Keratinocyte (primary cell): ENCODE measurements around the gene FHAD1. TPM values are rescaled to one million over a fixed set of nuclear protein-coding genes. Genes with fewer than 3 reads are reported as not detected.
"Not testable (repeated sequence)": the region's sequence is repeated elsewhere in the genome, so short reads cannot be mapped to it uniquely, and the experiment has no call there.

Source experiments
- DNase-seq: peaks from one replicate; pipeline ENCODE4 v3.0.0-alpha.2; 2011; ENCODE audit warnings: low read depth, missing footprints, low spot score
- FAIRE-seq: peaks from 2 replicates; lab custom pipeline; 2011; peaks lifted over from hg19 to GRCh38; lab: Jason Lieb, UNC
- H2AFZ ChIP-seq: 2 replicates; pipeline ENCODE4 v1.6.0; 2012; ENCODE audit warnings: low read length, control low read depth, inconsistent platforms; ENCODE audit not compliant: control insufficient read depth
- H3K27ac ChIP-seq: 2 replicates; pipeline ENCODE4 v1.5.1; 2011; ENCODE audit warnings: low read length; ENCODE audit not compliant: control insufficient read depth, insufficient read depth
- H3K27me3 ChIP-seq: 3 replicates; pipeline ENCODE4 v1.6.0; 2011; ENCODE audit warnings: low read length; ENCODE audit not compliant: control insufficient read depth, insufficient read depth; ENCODE audit errors: extremely low read depth
- H3K36me3 ChIP-seq, 2 experiments: 2 replicates in 1 of 2; 3 replicates in 1 of 2; pipeline ENCODE4 v1.5.1; 2011; ENCODE audit warnings: low read length in 2 of 2, mild to moderate bottlenecking in 1 of 2; ENCODE audit not compliant: control insufficient read depth in 2 of 2, insufficient read depth in 2 of 2; ENCODE audit errors: extremely low read depth in 1 of 2
- H3K4me1 ChIP-seq: 3 replicates; pipeline ENCODE4 v1.5.1; 2011; ENCODE audit warnings: low read length; ENCODE audit not compliant: control insufficient read depth, insufficient read depth; ENCODE audit errors: extremely low read depth
- H3K4me2 ChIP-seq: 3 replicates; pipeline ENCODE4 v1.6.0; 2011; ENCODE audit warnings: low read depth, low read length; ENCODE audit not compliant: control insufficient read depth, insufficient read depth; ENCODE audit errors: extremely low read depth
- H3K4me3 ChIP-seq, 3 experiments: fragments of 200-600 bp in 1 of 3; sonication (generic) in 1 of 3; 2 replicates in 2 of 3; 3 replicates in 1 of 3; pipeline ENCODE4 v1.5.1; 2011 to 2016; ENCODE audit warnings: low read length in 3 of 3, mild to moderate bottlenecking in 3 of 3, control low read depth in 2 of 3, inconsistent platforms in 1 of 3, low read depth in 1 of 3, mixed read lengths in 1 of 3, mixed run types in 1 of 3, moderate library complexity in 1 of 3; ENCODE audit not compliant: control insufficient read depth in 2 of 3, insufficient read depth in 2 of 3; ENCODE audit errors: extremely low read depth in 1 of 3
- H3K79me2 ChIP-seq: 2 replicates; pipeline ENCODE4 v1.6.0; 2012; ENCODE audit warnings: low read length; ENCODE audit not compliant: control insufficient read depth, insufficient read depth
- H3K9ac ChIP-seq: 3 replicates; pipeline ENCODE4 v1.6.0; 2011; ENCODE audit warnings: low read length; ENCODE audit not compliant: control insufficient read depth, insufficient read depth; ENCODE audit errors: extremely low read depth
- H3K9me1 ChIP-seq: 3 replicates; pipeline ENCODE4 v1.6.0; 2011; ENCODE audit warnings: low read length; ENCODE audit not compliant: control insufficient read depth, insufficient read depth; ENCODE audit errors: extremely low read depth
- H3K9me3 ChIP-seq: 2 replicates; pipeline ENCODE4 v1.5.1; 2012; ENCODE audit warnings: low read depth, low read length; ENCODE audit not compliant: control insufficient read depth
- H4K20me1 ChIP-seq: 3 replicates; pipeline ENCODE4 v1.6.0; 2011; ENCODE audit warnings: low read length; ENCODE audit not compliant: control insufficient read depth, insufficient read depth; ENCODE audit errors: extremely low read depth
- CTCF ChIP-seq, 3 experiments: IDR thresholded peaks in 1 of 3; conservative IDR thresholded peaks in 1 of 3; optimal IDR thresholded peaks in 1 of 3; 2 replicates in 2 of 3; 3 replicates in 1 of 3; pipeline versions ENCODE3 to v1.5.1; 2011; ENCODE audit warnings: low read length in 3 of 3, mild to moderate bottlenecking in 3 of 3, moderate library complexity in 2 of 3, control low read depth in 1 of 3, inconsistent platforms in 1 of 3; ENCODE audit not compliant: insufficient read depth in 2 of 3; ENCODE audit errors: extremely low read depth in 1 of 3
- EZH2 ChIP-seq: IDR thresholded peaks from one replicate; pipeline ENCODE4 v1.6.1; 2012; ENCODE audit warnings: inconsistent platforms, mild to moderate bottlenecking, low read length, moderate library complexity
- dilution Hi-C: fragments of 300-500 bp; cut with MboI; formaldehyde crosslinking; loops from one replicate; pipeline ENCODE4 v1.7.0; 2020; ENCODE audit warnings: low sequenced_read_pairs; ENCODE audit not compliant: extremely low pct_ligation_motif_present
- polyA plus RNA-seq, 5 experiments: library from polyadenylated mRNA; depleted of rRNA in 3 of 5; stranded (reverse) in 3 of 5; stranded (forward) in 1 of 5; unstranded in 1 of 5; fragments of >200 nt; gene quantifications; 1 replicate in 1 of 5; 2 replicates in 3 of 5; 3 replicates in 1 of 5; pipeline versions ENCODE4 v1.2.1 to v1.2.3, GENCODE V29; 2011 to 2012; ENCODE audit warnings: missing spikeins in 2 of 5, low read depth in 1 of 5, low replicate concordance in 1 of 5

FHAD1 gene
- polyA plus RNA-seq, 1 donor (not counting 4 experiments of a cell fraction or from before 2014, with no cell fraction given), result 0.09 TPM

DNA sequence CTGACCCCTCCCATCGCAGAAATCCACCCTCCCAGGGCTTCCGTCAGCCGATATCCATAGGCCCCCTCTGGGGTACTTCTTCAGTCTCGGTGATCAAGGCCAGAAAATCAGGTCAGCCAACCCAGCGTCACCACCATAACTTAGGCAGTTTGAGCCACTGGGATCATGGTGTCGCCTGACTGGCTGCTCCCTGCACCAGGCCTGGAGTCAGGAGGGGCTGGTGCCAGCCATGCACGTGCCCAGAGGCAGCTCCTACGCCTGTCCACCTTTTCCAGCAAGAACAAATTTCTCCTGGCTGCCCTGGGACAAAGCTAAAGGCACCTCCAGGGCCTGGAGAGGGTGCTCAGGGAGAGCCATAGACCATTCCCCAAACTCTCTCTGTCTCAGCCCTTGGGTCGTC is 186.4 kb downstream of the FHAD1 start:
- Histone ChIP-seq H3K4me2 (no peak overlapping the region), H4K20me1 (peaks cover 3% of the 10 kb centered on the region), H3K9me1 (no peaks in the 10 kb centered on the region), H3K27ac (no peak overlapping the region), H2AFZ (no peak overlapping the region), H3K79me2 (no peaks in the 10 kb centered on the region), H3K9ac (no peak overlapping the region), H3K4me1 (peaks cover 6% of the 10 kb centered on the region), H3K9me3 (no peaks in the 10 kb centered on the region), H3K36me3 (peaks cover 4 to 15% of the 10 kb centered on the region in 2 experiments), H3K27me3 (no peaks in the 10 kb centered on the region), H3K4me3 (no peak overlapping the region)
- no peak for TF ChIP-seq CTCF (optimal IDR thresholded peaks at IDR 0.05 in 1 of 3, IDR thresholded peaks at IDR 0.05 in 1 of 3, conservative IDR thresholded peaks at IDR 0.05 in 1 of 3; ENCODE audit: extremely low read depth in 1 of 3, insufficient read depth in 2 of 3, low read length in 3 of 3)
- no peak for TF ChIP-seq EZH2
- DNase-seq (no peak), FAIRE-seq (no peak)
- dilution Hi-C loops, result no loop called here

GRCh38 chr1:15434739-15435138 is 187.7 kb downstream of the FHAD1 start:
- H3K27ac ChIP-seq, H4K20me1 ChIP-seq, DNase-seq, dilution Hi-C loops, H3K4me2 ChIP-seq, H3K9ac ChIP-seq, H2AFZ ChIP-seq, H3K9me3 ChIP-seq, H3K4me1 ChIP-seq, H3K4me3 ChIP-seq, FAIRE-seq, H3K9me1 ChIP-seq, H3K79me2 ChIP-seq, H3K36me3 ChIP-seq, H3K27me3 ChIP-seq: not testable (repeated sequence)
